ENCODE data around the gene RADIL. TPM values are rescaled to one million over a fixed set of nuclear protein-coding genes. Genes with fewer than 3 reads are reported as not detected.
A peak's percentile ranks its signal among the peaks of the same experiment; 100 is the strongest.

Gene RADIL
- total RNA-seq, 1 donor from 2014 or later: 4.0 TPM

GRCh38 chr7:4882169-4883032 is 1.1 kb downstream of the RADIL start:
- peak overlapping the region; percentile 77 for H3K27ac Mint-ChIP-seq
- TF ChIP-seq CTCF (IDR thresholded peaks at IDR 0.05; ENCODE audit: unreplicated experiment): no peak
- H3K27me3 Mint-ChIP-seq (ENCODE audit: low read depth): peaks cover 18% of the 10 kb centered on the region

GRCh38 chr7:4880218-4880617 is 3.3 kb downstream of the RADIL start:
- peaks cover 12% of the 10 kb centered on the region for H3K4me1 Mint-ChIP-seq
- no peaks in the 10 kb centered on the region for H3K9me3 Mint-ChIP-seq
- H3K27ac Mint-ChIP-seq: peak overlapping the region; percentile 8
- H3K4me3 Mint-ChIP-seq: peak overlapping the region; percentile 7
- TF ChIP-seq CTCF (IDR thresholded peaks at IDR 0.05; ENCODE audit: unreplicated experiment): no peak
- no peaks in the 10 kb centered on the region for H3K36me3 Mint-ChIP-seq
- DNase-seq (ENCODE audit: low spot score in 2 of 2, unreplicated experiment in 2 of 2): no peak
- H3K27me3 Mint-ChIP-seq (ENCODE audit: low read depth): peaks cover 18% of the 10 kb centered on the region

More at GRCh38 chr7:4882169-4883032, 1.1 kb downstream of the RADIL start:
- Mint-ChIP-seq H3K9me3 (no peaks in the 10 kb centered on the region), H3K4me3 (peak overlapping the region; percentile 72), H3K4me1 (peaks cover 12% of the 10 kb centered on the region), H3K36me3 (no peaks in the 10 kb centered on the region)
- no peak for DNase-seq (ENCODE audit: low spot score in 2 of 2, unreplicated experiment in 2 of 2)

- no peak overlapping the region for H3K4me3 Mint-ChIP-seq
- no peak for TF ChIP-seq CTCF (IDR thresholded peaks at IDR 0.05; ENCODE audit: unreplicated experiment)
Measured at GRCh38 chr7:4879396-4880081, 4.0 kb downstream of the RADIL start.

GRCh38 chr7:4878336-4879335 is 4.9 kb downstream of the RADIL start:
- Mint-ChIP-seq H3K27ac (no peak overlapping the region), H3K36me3 (no peaks in the 10 kb centered on the region), H3K4me3 (no peak overlapping the region), H3K27me3 (ENCODE audit: low read depth) (peaks cover 16% of the 10 kb centered on the region), H3K4me1 (peaks cover 12% of the 10 kb centered on the region), H3K9me3 (no peaks in the 10 kb centered on the region)
- DNase-seq (ENCODE audit: low spot score in 2 of 2, unreplicated experiment in 2 of 2): no peak
- TF ChIP-seq CTCF (IDR thresholded peaks at IDR 0.05; ENCODE audit: unreplicated experiment): no peak

More at GRCh38 chr7:4879396-4880081, 4.0 kb downstream of the RADIL start:
- Mint-ChIP-seq H3K36me3 (no peaks in the 10 kb centered on the region), H3K9me3 (no peaks in the 10 kb centered on the region), H3K4me1 (peaks cover 12% of the 10 kb centered on the region), H3K27ac (no peak overlapping the region), H3K27me3 (ENCODE audit: low read depth) (peaks cover 18% of the 10 kb centered on the region)
- no peak for DNase-seq (ENCODE audit: low spot score in 2 of 2, unreplicated experiment in 2 of 2)

GRCh38 chr7:4876586-4876985 is 6.9 kb downstream of the RADIL start:
- DNase-seq (ENCODE audit: low spot score in 2 of 2, unreplicated experiment in 2 of 2): no peak
- Mint-ChIP-seq H3K4me1 (peaks cover 19% of the 10 kb centered on the region), H3K27ac (no peak overlapping the region), H3K9me3 (no peaks in the 10 kb centered on the region), H3K27me3 (ENCODE audit: low read depth) (peaks cover 4% of the 10 kb centered on the region), H3K36me3 (no peaks in the 10 kb centered on the region), H3K4me3 (no peak overlapping the region)
- no peak for TF ChIP-seq CTCF (IDR thresholded peaks at IDR 0.05; ENCODE audit: unreplicated experiment)
